GM13976 (cell line): ENCODE measurements around the gene LRRC43.

Experiments used
- DNase-seq: peaks from one replicate; pipeline ENCODE4 v3.0.0; 2012; ENCODE audit warnings: low spot score
- CTCF ChIP-seq: IDR thresholded peaks from 2 replicates; pipeline ENCODE4 v1.5.1; 2012; ENCODE audit warnings: borderline replicate concordance, mild to moderate bottlenecking; ENCODE audit not compliant: insufficient read depth; ENCODE audit errors: extremely low read depth, missing control alignments, control extremely low read depth
- in situ Hi-C: fragments of 300-500 bp; cut with MboI; formaldehyde crosslinking; loops from one replicate; pipeline ENCODE4 v1.12.0; 2022; ENCODE audit warnings: low sequenced_read_pairs, mixed read lengths, inconsistent platforms; ENCODE audit not compliant: unreplicated experiment

Gene LRRC43

GRCh38 chr12:122162976-122163375 is 19.9 kb upstream of the LRRC43 start:
- DNase-seq = no peak
- no peak for TF ChIP-seq CTCF
- in situ Hi-C loops = no loop called here

DNA sequence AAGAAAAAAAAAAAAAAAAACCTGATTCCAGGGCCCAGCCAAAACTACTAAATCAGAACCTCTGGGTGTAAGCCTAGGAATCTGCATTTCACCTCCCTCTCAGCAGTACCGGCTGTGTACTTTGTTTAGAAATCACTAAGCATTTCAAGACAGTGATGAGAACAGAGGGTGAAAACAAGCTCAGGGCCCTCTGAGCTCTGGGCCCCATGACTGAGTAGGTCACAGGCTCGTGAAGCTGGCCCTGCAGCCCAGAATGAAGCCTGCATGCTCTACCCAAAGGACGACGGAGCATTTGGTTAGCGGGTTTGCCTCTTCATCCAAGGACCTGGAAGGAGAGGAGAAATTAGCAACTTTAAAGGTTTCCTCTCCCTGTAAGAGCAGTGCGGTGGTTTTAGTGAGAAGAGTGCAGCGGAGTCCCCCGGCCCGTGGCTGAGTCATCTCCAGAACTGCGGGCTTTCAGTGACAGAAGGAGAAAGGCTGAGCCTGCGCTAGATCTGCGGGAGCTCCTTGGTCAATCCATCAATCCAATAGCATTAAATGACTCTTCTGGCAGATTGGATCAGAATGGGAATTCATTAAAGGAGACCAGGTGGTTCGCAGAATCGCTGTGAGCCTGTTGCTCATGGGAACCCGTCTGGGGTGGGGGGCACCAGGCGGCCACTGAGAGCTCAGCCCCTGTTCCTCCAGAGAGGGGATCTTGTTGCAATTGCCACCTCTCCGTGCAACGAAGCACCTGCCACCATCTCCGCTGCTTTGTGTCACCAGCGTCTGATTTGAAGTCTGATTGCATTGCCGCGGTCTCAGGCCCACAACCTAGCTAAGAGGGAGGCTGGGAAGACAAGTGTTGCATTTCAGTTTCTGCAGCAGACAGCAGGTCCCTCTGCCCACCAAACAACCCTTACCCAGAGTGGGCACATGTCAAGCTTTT is 16.2 kb upstream of the LRRC43 start:
- peak; percentile 70 for DNase-seq
- in situ Hi-C loops = no loop called here
- peak; percentile 2 for TF ChIP-seq CTCF

DNA sequence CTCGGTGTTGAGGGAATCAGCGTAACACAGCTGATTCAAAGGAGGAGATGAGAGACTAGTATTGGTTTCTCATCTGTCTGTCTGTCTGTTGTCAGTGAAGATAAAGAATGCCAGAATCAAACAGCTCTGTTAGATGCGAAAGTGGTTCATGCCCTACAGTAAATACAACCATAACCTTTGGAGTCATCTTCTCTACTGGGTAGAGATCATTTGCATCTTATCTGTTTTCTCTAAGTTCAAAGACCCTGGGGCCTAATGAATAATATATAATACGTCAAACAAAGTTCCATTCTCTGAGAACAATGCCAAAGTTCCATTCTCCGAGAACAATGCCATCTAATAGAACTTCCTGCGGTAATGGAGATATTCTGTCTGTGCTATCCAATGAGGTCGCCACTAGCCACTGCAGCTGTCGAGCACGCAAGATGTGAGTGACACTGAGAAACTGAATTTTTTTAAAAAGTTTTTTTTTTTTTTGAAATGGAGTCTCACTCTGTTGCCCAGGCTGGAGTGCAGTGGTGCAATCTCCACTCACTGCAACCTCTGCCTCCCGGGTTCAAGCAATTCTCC is 15.5 kb upstream of the LRRC43 start:
- TF ChIP-seq CTCF = no peak
- in situ Hi-C loops = no loop called here
- DNase-seq = no peak

DNA sequence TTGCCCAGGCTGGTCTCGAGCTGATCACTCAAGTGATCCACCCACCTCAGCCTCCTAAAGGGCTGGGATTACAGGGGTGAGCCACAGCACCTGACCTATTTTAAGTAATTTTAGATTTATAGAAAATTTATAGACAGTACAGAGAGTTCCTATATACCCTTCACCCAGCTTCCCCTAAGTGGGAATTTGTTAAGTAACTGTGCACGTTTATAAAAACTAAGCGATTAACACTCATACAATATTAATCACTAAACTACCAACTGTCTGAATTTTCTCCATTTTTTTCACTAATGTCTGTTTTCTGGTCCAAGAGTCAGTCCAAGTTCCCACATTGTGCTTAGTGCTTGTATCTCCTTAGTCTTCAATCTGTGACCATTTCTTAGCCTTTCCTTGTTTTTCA is 14.4 kb upstream of the LRRC43 start:
- in situ Hi-C loops = no loop called here
- no peak for DNase-seq
- no peak for TF ChIP-seq CTCF

- in situ Hi-C loops = no loop called here
- DNase-seq = no peak
- no peak for TF ChIP-seq CTCF
Observed at GRCh38 chr12:122171399-122171798, 11.5 kb upstream of the LRRC43 start.

- in situ Hi-C loops = no loop called here
- no peak for DNase-seq
- TF ChIP-seq CTCF = no peak
Observed at GRCh38 chr12:122172262-122172939, 10.5 kb upstream of the LRRC43 start.
